Panc1 (cell line): Measurements from ENCODE around the gene PARD3. TPM values are rescaled to one million over a fixed set of nuclear protein-coding genes. Genes with fewer than 3 reads are reported as not detected.

Experiments used
- ATAC-seq: fragments of 200-7000 bp; cut with Tn5 transposase; 2 replicates; pipeline ENCODE4 v1.9.1; 2020; ENCODE audit warnings: mild to moderate bottlenecking, moderate library complexity
- BruUV-seq: library from RNA; stranded (reverse); fragments of 400-500 nt; replicated peaks from 2 replicates; lab custom pipeline; 2021; lab: Mats Ljungman, UMichigan
- CTCF ChIA-PET: fragments of 300-600 bp; sonication (Branson Sonifier 250); formaldehyde crosslinking; loops from one replicate; lab custom pipeline; 2022; ENCODE audit warnings: antibody characterized with exemption; lab: Charles Lee
- POLR2A ChIA-PET: fragments of 300-600 bp; sonication (Branson Sonifier 250); formaldehyde crosslinking; loops from one replicate; lab custom pipeline; 2022; ENCODE audit warnings: antibody characterized with exemption; lab: Charles Lee
- DNase-seq: peaks from one replicate; pipeline ENCODE4 v3.0.0-alpha.2; 2010; ENCODE audit warnings: low read depth, low spot score
- H3K27ac ChIP-seq: 2 replicates; pipeline ENCODE4 v1.5.1; 2011; ENCODE audit warnings: mild to moderate bottlenecking, low read length, inconsistent platforms
- H3K27me3 ChIP-seq: fragments of 200-500 bp; sonication (Bioruptor generic); 2 replicates; pipeline ENCODE4 v1.6.0; 2014; ENCODE audit warnings: low read length, inconsistent platforms; ENCODE audit not compliant: control insufficient read depth, insufficient read depth
- H3K36me3 ChIP-seq: fragments of 200-500 bp; sonication (Bioruptor generic); 2 replicates; pipeline ENCODE4 v1.5.1; 2014; ENCODE audit warnings: inconsistent platforms, mild to moderate bottlenecking, low read length, moderate library complexity; ENCODE audit not compliant: control insufficient read depth, insufficient read depth
- H3K4me1 ChIP-seq: 2 replicates; pipeline ENCODE4 v1.5.1; 2011; ENCODE audit warnings: inconsistent platforms, mild to moderate bottlenecking, low read length, moderate library complexity; ENCODE audit not compliant: control insufficient read depth, insufficient read depth
- H3K4me3 ChIP-seq, 2 experiments: 2 replicates each; pipeline ENCODE4 v1.5.1; 2011 to 2012; ENCODE audit warnings: low read depth in 2 of 2, low read length in 2 of 2, mild to moderate bottlenecking in 2 of 2, inconsistent platforms in 1 of 2, moderate library complexity in 1 of 2
- H3K9me3 ChIP-seq: fragments of 200-500 bp; sonication (Bioruptor generic); 2 replicates; pipeline ENCODE4 v1.5.1; 2014; ENCODE audit warnings: low read depth, mild to moderate bottlenecking, inconsistent platforms, low read length, moderate library complexity; ENCODE audit not compliant: control insufficient read depth, insufficient read depth
- CTCF ChIP-seq: fragments of 450-650 bp; IDR thresholded peaks from 2 replicates; pipeline ENCODE4 v1.5.1; 2017; ENCODE audit warnings: mild to moderate bottlenecking
- POLR2AphosphoS5 ChIP-seq: IDR thresholded peaks from 2 replicates; pipeline ENCODE4 v1.6.1; 2012; ENCODE audit warnings: mild to moderate bottlenecking, low read depth, low read length, moderate library complexity
- REST ChIP-seq, 2 experiments: IDR thresholded peaks; 2 replicates each; pipeline ENCODE4 v1.6.1; 2011 to 2012; ENCODE audit warnings: low read depth in 2 of 2, control low read depth in 1 of 2, low read length in 1 of 2, mild to moderate bottlenecking in 1 of 2, moderate library complexity in 1 of 2; ENCODE audit not compliant: insufficient read depth in 1 of 2
- SIN3A ChIP-seq: IDR thresholded peaks from 2 replicates; pipeline ENCODE4 v1.6.1; 2012; ENCODE audit warnings: low read depth, mild to moderate bottlenecking, low read length, moderate library complexity, borderline replicate concordance; ENCODE audit not compliant: insufficient read depth
- TCF7L2 ChIP-seq: IDR thresholded peaks from 2 replicates; pipeline ENCODE4 v1.6.1; 2011; ENCODE audit warnings: mild to moderate bottlenecking, low read depth, low read length, inconsistent platforms
- in situ Hi-C: cut with HindIII; loops from 2 replicates; pipeline ENCODE4 v1.10.0; 2016; ENCODE audit warnings: low sequenced_read_pairs, low pct_unique_long_range_greater_than_20kb
- intact Hi-C: fragments of 100-400 bp; cut with micrococcal nuclease; formaldehyde crosslinking; loops from one replicate; pipeline ENCODE4 v1.10.0; 2022; ENCODE audit not compliant: unreplicated experiment
- total RNA-seq: library from RNA; stranded (reverse); gene quantifications from one replicate; pipeline ENCODE4 v1.2.1, GENCODE V29; 2021; ENCODE audit not compliant: unreplicated experiment

PARD3 gene
- total RNA-seq, 1 experiment from 2014 or later: 29.8 TPM

GRCh38 chr10:34759837-34760215 lies 55.3 kb downstream of the PARD3 start:
- in situ Hi-C loops: no loop called here
- no peaks in the 10 kb centered on the region for H3K36me3 ChIP-seq
- TF ChIP-seq CTCF: no peak
- TF ChIP-seq SIN3A: no peak
- TF ChIP-seq REST (IDR thresholded peaks at IDR 0.05; ENCODE audit: insufficient read depth in 1 of 2, low read depth in 2 of 2, low read length in 1 of 2): no peak
- no peak for TF ChIP-seq POLR2AphosphoS5
- TF ChIP-seq TCF7L2: no peak
- H3K27me3 ChIP-seq: no peaks in the 10 kb centered on the region
- H3K4me3 ChIP-seq: no peak overlapping the region
- ChIA-PET CTCF (no interaction called here), POLR2A (no interaction called here)
- no TSS peak for BruUV-seq
- peaks cover 10% of the 10 kb centered on the region for H3K4me1 ChIP-seq
- DNase-seq (no peak), ATAC-seq (no peak)
- intact Hi-C loops: no loop called here
- no peaks in the 10 kb centered on the region for H3K9me3 ChIP-seq
- H3K27ac ChIP-seq: no peak overlapping the region

- DNase-seq: no peak
- intact Hi-C loops (no loop called here), in situ Hi-C loops (no loop called here)
- CTCF ChIA-PET: no interaction called here
- no peak for ATAC-seq
- Histone ChIP-seq H3K4me3 (no peak overlapping the region), H3K4me1 (peaks cover 10% of the 10 kb centered on the region), H3K9me3 (no peaks in the 10 kb centered on the region), H3K27ac (no peak overlapping the region), H3K36me3 (no peaks in the 10 kb centered on the region), H3K27me3 (no peaks in the 10 kb centered on the region)
- POLR2A ChIA-PET: no interaction called here
- no peak for TF ChIP-seq POLR2AphosphoS5
- no peak for TF ChIP-seq CTCF
- no peak for TF ChIP-seq TCF7L2
- no peak for TF ChIP-seq REST (IDR thresholded peaks at IDR 0.05; ENCODE audit: insufficient read depth in 1 of 2, low read depth in 2 of 2, low read length in 1 of 2)
- TF ChIP-seq SIN3A: no peak
- BruUV-seq: no TSS peak
These were observed 55.8 kb downstream of the PARD3 start for GRCh38 chr10:34759161-34759836.
